ENCODE results near the gene CEACAM18.
A peak's percentile ranks its signal among the peaks of the same experiment; 100 is the strongest.
"Not testable (repeated sequence)": the region's sequence is repeated elsewhere in the genome, so short reads cannot be mapped to it uniquely, and the experiment has no call there.

Gene CEACAM18

GRCh38 chr19:51500931-51501330 lies 22.6 kb downstream of the CEACAM18 start:
- not testable (repeated sequence) for ATAC-seq

DNA sequence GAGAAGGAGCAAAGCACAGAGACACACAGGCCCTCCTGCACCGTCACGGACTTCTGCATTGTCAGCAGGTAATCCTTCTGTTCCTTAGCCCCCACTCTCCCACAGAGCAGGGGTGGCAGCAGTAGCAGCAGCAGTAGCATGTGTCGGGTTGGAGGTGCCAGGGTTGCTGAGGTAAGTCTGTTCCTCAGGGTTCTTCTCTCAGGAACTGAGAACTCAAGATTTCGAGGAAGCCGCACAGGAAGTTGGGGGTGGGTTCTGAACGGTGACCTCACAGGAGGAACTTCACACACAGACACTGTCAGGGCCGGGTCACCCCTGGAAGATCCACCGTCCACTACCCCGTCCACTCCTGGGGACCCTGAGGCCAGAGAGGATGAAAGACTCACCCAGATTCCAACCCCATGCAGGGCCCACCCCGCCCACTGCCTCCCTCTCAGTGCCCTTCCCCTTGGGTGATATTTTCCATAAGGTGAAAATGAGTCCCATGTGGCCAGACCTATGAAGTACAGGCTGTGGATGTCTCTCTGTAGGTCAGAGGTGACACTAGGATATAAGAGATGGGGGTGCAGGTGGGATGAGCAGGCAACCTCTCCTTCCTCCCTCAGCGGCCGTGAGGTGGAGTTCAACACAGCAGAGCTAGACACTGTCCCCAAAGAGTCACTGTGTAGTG lies 23.4 kb downstream of the CEACAM18 start, which contains the start of gene SIGLEC12:
SIGLEC12 (minus strand) TSS at position 207 of the 670 bp plus-strand sequence; CDS start at position 140, 67 bp downstream.
- peak in 1 of 2 donors; percentile 55 for ATAC-seq

DNA sequence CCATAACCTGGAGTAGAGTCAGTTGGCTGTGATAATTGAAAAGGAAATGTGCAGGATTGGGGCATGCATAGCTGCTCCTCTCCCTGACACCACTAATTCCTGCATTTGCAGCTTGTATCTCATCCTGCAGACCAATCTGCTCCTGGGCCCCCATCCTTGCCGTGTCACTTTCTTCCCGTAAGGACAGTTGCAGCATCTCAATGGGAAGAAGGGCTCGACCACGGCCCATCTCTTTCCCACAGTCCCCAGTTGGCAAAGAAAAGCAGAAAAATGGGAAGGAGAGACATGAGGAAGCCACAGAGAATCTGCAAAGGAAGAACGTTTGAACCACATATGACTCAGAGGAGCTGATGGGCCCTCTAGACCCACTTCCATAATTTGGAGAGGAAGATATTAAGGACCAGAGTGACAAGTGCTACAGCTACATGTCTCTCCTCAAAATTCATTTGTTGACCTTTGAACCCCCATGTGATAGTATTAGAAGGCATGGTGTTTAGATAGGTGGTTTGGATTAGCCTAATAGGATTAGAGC lies 25.0 kb downstream of the CEACAM18 start:
- ATAC-seq: no peak

DNA sequence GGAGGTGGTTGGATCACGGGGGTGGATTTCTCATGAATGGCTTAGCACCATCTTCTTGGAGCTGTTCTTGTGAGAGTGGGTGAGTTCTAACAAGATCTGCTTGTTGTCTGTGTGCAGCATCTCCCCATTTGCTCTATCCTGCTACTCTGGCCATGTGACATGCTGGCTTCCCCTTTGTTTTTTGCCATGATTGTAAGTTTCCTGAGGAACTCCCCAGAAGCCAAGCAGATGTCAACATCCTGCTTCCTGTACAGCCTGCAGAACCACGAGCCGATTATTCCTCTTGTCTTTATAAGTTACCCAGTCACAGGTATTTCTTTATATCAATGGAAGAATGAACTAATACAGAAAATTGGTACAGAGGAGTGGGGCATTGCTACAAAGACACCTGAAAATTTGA lies 25.6 kb downstream of the CEACAM18 start:
- ATAC-seq: no peak

GRCh38 chr19:51505904-51506303 lies 27.6 kb downstream of the CEACAM18 start:
- no peak for ATAC-seq

DNA sequence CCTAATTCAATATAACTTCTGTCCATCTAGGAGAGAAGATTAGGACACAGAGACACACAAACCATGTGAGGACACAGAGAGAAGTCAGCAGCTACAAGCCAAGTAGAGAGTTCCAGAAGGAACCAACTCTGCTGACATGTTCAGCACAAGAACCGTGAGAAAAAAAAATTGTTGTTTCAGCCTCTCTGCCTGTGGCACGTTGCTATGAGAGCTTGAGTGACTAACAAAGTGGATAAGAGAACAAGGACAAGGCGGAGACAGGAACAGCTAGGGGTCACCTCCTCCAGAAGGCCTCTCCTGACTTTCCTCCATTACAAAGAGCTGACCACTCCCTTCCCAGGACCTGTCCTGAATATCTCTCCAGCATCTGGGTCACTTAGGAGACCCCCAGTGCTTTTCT lies 28.9 kb downstream of the CEACAM18 start:
- no peak for ATAC-seq

- no peak for ATAC-seq
Observed at GRCh38 chr19:51507640-51508058, 29.3 kb downstream of the CEACAM18 start.

DNA sequence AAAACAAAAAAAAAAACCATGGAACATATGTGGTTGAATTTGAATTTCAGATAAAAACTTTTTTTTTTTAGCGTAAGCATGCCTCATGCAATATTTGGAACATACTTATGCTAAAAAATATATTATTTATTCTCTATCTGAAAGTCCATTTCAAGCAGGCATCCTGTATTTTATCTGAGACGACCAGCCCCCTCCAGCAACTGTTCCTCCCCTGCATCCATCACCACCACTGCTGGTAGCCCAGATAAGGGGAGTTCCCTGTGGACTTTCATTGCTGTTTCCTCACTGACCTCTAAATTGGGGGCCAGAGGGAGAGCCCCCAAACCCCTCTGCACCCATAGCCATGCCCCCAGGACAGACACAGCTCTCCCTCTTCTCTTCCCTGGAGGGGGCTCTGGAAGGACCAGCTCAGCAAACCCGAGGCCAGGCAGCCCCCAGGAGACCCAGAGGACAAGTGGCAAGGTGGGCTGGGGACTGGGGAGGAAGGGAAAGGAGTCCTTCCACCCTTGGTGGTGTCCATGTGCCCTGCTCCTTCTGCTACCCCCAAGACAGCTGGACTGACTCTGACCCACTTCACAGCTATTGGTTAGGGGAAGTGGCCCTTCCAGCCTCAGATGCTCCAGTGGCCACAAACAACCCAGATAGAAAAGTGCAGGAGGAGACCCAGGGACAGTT lies 29.9 kb downstream of the CEACAM18 start:
- no peak for ATAC-seq

- ATAC-seq: no peak
Observed at GRCh38 chr19:51509823-51510660, 31.7 kb downstream of the CEACAM18 start.

- ATAC-seq: no peak
Observed at GRCh38 chr19:51511353-51511752, 33.0 kb downstream of the CEACAM18 start.

DNA sequence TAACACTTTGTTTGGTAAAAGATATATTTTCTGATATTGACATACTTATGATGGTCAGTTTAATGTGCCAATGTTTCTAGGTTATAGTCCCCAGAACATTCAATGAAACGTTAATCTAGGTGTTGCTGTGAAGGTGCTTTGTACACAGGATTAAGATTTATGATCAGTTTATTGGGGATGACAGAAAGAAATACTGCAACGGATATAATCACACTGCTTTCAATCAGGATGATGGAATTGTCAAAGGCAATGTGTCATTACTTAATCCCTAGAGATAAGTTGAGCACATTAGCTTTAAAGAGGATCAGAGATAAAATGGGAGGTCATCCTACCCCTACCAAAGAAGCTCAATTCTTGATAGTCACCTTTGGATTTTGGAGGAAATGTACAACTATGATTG lies 35.6 kb downstream of the CEACAM18 start:
- no peak for ATAC-seq

GRCh38 chr19:51514866-51515481 lies 36.6 kb downstream of the CEACAM18 start:
- peak in 1 of 2 donors; percentile 60 for ATAC-seq

GRCh38 chr19:51520728-51521127 lies 42.4 kb downstream of the CEACAM18 start:
- ATAC-seq: no peak

- ATAC-seq: no peak
Observed at GRCh38 chr19:51521357-51521756, 43.0 kb downstream of the CEACAM18 start.

GRCh38 chr19:51521781-51522180 lies 43.4 kb downstream of the CEACAM18 start:
- no peak for ATAC-seq

- no peak for ATAC-seq
Observed at GRCh38 chr19:51524666-51525264, 46.4 kb downstream of the CEACAM18 start.

DNA sequence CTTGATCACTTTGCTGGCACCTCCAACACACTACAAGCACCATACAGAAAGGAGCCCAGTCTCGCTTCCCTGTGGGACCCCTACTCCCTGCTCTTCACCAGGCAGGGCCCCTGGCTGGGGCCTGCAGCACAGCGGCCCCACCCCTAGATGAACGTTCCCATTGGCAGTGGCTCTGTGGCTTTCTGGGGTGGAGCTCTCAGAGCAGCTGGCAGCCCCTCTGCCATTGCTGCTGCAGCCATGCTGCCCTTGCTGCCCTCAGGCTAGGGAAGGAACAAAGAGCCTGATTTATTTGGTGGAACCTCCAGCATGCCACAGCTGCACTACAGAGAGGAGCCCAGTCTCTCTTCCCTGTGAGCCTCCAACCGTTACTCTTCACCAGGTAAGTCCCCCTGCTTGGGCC lies 47.3 kb downstream of the CEACAM18 start:
- ATAC-seq: no peak

DNA sequence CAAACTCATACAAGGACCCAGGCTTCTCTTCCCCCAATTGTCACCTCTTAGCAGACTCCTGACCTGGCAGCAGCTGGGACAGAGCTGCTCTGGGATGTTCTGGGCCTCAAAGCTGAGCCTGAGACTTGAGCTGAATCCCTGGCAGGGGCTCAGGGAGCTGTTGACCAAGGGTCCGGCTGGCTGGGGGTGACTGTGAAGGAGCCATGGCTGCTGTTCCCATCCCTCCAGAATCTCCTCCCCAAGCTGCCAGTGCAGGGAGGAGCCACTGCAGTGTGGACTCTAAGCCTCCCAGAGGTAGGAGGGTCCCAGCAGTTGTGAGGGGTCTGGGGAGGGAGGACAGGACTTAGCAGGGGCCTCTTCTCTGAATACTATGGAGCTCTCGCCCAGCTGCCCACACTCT lies 51.0 kb downstream of the CEACAM18 start:
- no peak for ATAC-seq

DNA sequence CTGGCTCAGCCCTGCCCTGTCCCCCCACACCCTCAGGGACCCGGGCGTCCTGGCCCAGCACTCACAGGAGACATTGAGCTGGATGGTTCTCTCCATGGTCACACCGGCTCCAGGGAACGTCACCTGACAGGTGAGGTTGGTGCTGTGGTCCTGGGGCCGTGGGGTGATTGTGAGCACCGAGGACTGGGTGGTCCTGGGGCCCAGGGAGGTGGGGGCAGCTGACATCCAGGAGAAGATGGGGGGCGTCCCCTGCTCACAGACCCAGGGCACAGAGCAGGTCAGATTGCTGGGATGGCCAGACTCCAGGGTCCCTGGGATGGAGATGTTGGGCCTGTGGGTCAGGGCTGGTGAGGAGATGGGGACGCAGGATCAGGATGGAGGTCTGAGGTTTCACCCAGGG lies 52.3 kb downstream of the CEACAM18 start:
- ATAC-seq: no peak

DNA sequence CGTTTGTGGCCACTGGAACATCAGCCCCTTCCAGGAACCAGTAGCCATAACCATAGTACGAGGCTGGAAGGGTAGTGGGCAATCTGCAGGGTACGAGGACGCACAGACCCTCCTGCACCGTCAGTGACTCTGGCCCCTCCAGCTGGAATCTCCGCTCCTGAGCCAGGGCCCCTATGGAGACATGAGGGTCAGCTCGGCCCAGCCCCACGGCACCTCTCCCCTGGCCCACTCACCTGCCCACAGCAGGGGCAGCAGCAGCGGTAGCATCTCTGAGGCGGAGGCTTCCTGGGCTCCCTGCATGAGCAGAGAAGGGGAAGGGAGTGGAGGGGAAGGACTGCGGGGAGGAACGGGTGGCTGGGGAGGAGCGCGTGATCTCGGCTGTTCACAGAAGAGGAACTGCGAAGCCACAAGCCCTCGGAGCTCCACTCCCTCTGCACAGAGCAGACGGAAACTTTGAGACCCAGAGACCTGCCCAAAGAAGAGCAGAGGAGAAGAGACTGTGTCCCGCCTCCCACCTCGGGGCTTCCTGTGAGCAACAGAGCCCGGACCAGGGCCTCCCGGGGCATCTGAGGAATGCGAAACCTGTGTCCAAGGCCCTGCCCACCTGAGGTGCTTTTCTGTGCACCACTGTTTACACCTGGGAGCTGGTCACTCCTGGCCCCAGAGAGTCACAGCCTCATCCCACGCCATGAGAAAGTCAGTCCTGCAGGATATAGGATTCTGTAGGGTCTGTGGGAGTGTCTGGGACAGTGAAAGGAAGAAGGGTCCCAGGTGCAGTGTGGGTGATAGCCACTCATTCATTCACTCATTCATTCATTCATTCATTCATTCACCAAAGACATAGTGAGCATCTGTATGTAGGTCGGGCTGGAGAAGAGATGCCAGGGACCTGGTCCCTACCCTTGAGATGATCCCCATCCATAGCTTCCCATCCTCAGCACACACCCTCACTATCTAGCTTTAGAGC lies 53.3 kb downstream of the CEACAM18 start, which contains the start of gene SIGLEC6:
SIGLEC6 (minus strand) TSS at position 322 of the 967 bp plus-strand sequence; CDS start at position 300, 22 bp downstream.
- peak; percentile 44 to 68 for ATAC-seq

DNA sequence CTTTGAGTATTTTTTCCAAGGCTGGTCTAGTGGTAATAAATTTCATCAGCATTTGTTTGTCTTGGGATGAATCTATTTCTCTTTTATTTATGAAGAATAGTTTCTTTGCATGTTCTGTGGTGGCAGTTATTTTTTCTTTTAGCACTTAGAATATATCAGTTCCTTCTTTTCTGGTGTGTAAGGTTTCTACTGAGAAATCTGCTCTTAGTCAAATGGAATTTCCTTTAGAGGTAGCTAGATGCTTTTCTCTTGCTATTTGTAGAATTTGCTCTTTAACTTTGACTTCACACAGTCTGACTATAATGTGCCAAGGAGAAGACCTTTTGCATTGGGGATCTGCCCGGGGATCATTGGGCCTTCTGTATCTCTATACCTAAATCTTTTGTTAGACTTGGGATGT lies 57.2 kb downstream of the CEACAM18 start:
- no peak for ATAC-seq

All from activated CD4-positive, CD25-positive, alpha-beta regulatory T cell treated with anti-CD3 and anti-CD28 coated beads, Interleukin-2, amount 50 U/mL, for 24 hours (primary cell).